H1 (cell line): ENCODE data around the gene UVSSA.

Experiments
- POLR2A ChIP-seq, 2 experiments: IDR thresholded peaks; 1 replicate in 1 of 2; 2 replicates in 1 of 2; pipeline ENCODE4 v1.6.1; 2011; ENCODE audit warnings: low read depth in 2 of 2, low read length in 2 of 2, mild to moderate bottlenecking in 2 of 2; ENCODE audit errors: control extremely low read depth in 1 of 2
- POLR2AphosphoS5 ChIP-seq: IDR thresholded peaks from 2 replicates; pipeline ENCODE4 v1.6.1; 2011; ENCODE audit warnings: low read depth, low read length
- TF ChIP-seq, protein P1 (sequence below), 3 experiments: IDR thresholded peaks; 1 replicate in 2 of 3; 2 replicates in 1 of 3; pipeline versions ENCODE4 v1.5.1 to v1.6.1; 2011; ENCODE audit warnings: low read length in 3 of 3, mild to moderate bottlenecking in 3 of 3, inconsistent platforms in 2 of 3, low read depth in 1 of 3, moderate library complexity in 1 of 3; ENCODE audit not compliant: insufficient read depth in 1 of 3; ENCODE audit errors: control extremely low read depth in 1 of 3

DNA sequence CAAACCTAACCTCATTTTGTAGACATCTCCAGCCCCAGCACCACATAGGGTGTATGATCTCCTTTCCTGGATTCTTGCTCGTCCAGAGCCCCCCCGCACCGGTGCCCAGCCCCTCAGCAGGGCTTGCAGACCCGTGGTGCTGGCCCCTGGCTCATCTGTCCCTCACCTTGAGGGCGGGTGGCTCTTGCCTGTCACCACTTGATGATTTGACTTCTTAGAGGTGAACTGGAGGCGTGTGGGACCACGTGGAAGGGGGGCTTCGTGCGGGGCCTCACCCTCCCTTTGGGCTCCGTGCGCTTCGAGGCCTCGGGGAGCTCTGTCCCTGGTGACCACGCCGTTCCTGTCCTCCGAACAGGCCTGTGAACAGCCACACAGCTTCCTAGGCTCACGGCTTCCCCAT is 15.5 kb downstream of the UVSSA start:
- TF ChIP-seq, protein P1, sequence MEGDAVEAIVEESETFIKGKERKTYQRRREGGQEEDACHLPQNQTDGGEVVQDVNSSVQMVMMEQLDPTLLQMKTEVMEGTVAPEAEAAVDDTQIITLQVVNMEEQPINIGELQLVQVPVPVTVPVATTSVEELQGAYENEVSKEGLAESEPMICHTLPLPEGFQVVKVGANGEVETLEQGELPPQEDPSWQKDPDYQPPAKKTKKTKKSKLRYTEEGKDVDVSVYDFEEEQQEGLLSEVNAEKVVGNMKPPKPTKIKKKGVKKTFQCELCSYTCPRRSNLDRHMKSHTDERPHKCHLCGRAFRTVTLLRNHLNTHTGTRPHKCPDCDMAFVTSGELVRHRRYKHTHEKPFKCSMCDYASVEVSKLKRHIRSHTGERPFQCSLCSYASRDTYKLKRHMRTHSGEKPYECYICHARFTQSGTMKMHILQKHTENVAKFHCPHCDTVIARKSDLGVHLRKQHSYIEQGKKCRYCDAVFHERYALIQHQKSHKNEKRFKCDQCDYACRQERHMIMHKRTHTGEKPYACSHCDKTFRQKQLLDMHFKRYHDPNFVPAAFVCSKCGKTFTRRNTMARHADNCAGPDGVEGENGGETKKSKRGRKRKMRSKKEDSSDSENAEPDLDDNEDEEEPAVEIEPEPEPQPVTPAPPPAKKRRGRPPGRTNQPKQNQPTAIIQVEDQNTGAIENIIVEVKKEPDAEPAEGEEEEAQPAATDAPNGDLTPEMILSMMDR (IDR thresholded peaks at IDR 0.05; ENCODE audit: control extremely low read depth in 1 of 3, insufficient read depth in 1 of 3, low read depth in 1 of 3, low read length in 3 of 3), result no peak
- TF ChIP-seq POLR2A (IDR thresholded peaks at IDR 0.05; ENCODE audit: control extremely low read depth in 1 of 2, low read depth in 2 of 2, low read length in 2 of 2) (no peak), POLR2AphosphoS5 (no peak)
